Measurements from ENCODE around the gene GH2.
"Not testable (repeated sequence)": the region's sequence is repeated elsewhere in the genome, so short reads cannot be mapped to it uniquely, and the experiment has no call there.

GH2 gene

GRCh38 chr17:63907161-63907778 lies 25.5 kb upstream of the GH2 start:
- H3K27ac ChIP-seq (ENCODE audit: low read depth, low read length); H4K5ac ChIP-seq (ENCODE audit: low read length); H4K8ac ChIP-seq (ENCODE audit: low read depth, low read length); H3K4me3 ChIP-seq (ENCODE audit: low read length); H3K79me2 ChIP-seq (ENCODE audit: control insufficient read depth, insufficient read depth, low read length); H2AK5ac ChIP-seq (ENCODE audit: low read length); H3K56ac ChIP-seq (ENCODE audit: low read length); H3K36me3 ChIP-seq (ENCODE audit: control insufficient read depth, insufficient read depth, low read length); H2BK5ac ChIP-seq (ENCODE audit: low read length); H3K4me2 ChIP-seq (ENCODE audit: low read length); H3K23ac ChIP-seq (ENCODE audit: low read length); H3K27me3 ChIP-seq (ENCODE audit: insufficient read depth, low read length, poor library complexity); H3K4me1 ChIP-seq (ENCODE audit: control insufficient read depth, low read depth, low read length); H3K18ac ChIP-seq (ENCODE audit: low read length); H3K79me1 ChIP-seq (ENCODE audit: low read length); H3K9ac ChIP-seq (ENCODE audit: low read length); H3K4ac ChIP-seq (ENCODE audit: low read depth, low read length); H2BK120ac ChIP-seq (ENCODE audit: low read depth, low read length); H2BK15ac ChIP-seq (replicated peaks; ENCODE audit: low read depth): not testable (repeated sequence)
- no CpG with 5 or more reads among the region's 12 CpGs for WGBS (ENCODE audit: extremely low coverage, insufficient coverage, low lambda C conversion rate)
- DNase-seq: peak; percentile 60

DNA sequence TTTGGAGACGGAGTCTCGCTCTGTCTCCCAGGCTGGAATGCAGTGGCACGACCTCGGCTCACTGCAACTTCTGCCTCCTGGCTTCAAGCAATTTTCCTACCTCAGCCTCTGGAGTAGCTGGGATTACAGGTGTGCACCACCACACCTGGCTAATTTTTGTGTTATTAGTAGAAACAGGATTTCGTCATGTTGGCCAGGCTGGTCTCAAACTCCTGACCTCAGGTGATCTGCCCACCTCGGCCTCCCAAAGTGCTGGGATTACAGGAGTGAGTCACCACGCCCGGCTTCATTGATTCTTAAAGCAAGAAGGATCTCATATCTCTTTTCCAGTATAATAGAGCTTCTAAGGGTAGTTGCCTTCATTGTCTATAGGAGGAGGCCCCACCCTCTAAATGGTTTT lies 23.1 kb upstream of the GH2 start:
- not testable (repeated sequence) for H2AK5ac ChIP-seq (ENCODE audit: low read length); H3K9ac ChIP-seq (ENCODE audit: low read length); H3K79me1 ChIP-seq (ENCODE audit: low read length); H3K4me2 ChIP-seq (ENCODE audit: low read length); H3K4ac ChIP-seq (ENCODE audit: low read depth, low read length); H4K8ac ChIP-seq (ENCODE audit: low read depth, low read length); H3K18ac ChIP-seq (ENCODE audit: low read length); H3K27ac ChIP-seq (ENCODE audit: low read depth, low read length); H2BK120ac ChIP-seq (ENCODE audit: low read depth, low read length); H3K36me3 ChIP-seq (ENCODE audit: control insufficient read depth, insufficient read depth, low read length); H3K4me1 ChIP-seq (ENCODE audit: control insufficient read depth, low read depth, low read length); H2BK5ac ChIP-seq (ENCODE audit: low read length); H3K56ac ChIP-seq (ENCODE audit: low read length); DNase-seq; H3K79me2 ChIP-seq (ENCODE audit: control insufficient read depth, insufficient read depth, low read length); H3K23ac ChIP-seq (ENCODE audit: low read length); H2BK15ac ChIP-seq (replicated peaks; ENCODE audit: low read depth); H3K4me3 ChIP-seq (ENCODE audit: low read length); H4K5ac ChIP-seq (ENCODE audit: low read length); H3K27me3 ChIP-seq (ENCODE audit: insufficient read depth, low read length, poor library complexity)
- no CpG with 5 or more reads among the region's 8 CpGs for WGBS (ENCODE audit: extremely low coverage, insufficient coverage, low lambda C conversion rate)

DNA sequence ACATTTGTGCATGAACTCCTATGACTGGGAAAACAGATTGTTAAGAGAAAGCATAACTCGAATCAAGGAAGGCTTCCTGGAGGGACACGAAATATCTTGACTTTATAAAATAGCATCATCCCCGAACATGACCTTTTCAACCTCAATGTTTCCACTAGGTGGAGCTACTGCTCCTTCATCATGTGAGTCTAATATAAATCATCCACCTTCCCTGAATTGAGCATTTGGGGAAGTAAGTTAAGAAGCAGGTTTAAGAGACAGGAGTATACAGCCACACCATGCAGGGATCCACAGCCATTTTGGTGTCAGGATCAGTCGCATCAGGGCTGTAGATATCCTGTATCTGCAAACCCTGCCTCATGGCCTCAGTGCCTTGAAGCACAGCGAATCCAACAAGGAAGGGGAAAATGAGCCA lies 22.1 kb upstream of the GH2 start:
- H3K4me2 ChIP-seq (ENCODE audit: low read length); H4K8ac ChIP-seq (ENCODE audit: low read depth, low read length); H3K27me3 ChIP-seq (ENCODE audit: insufficient read depth, low read length, poor library complexity); DNase-seq; H4K5ac ChIP-seq (ENCODE audit: low read length); H3K4me3 ChIP-seq (ENCODE audit: low read length); H3K23ac ChIP-seq (ENCODE audit: low read length); H3K27ac ChIP-seq (ENCODE audit: low read depth, low read length); H3K79me1 ChIP-seq (ENCODE audit: low read length); H2BK15ac ChIP-seq (replicated peaks; ENCODE audit: low read depth); H3K9ac ChIP-seq (ENCODE audit: low read length); H3K4me1 ChIP-seq (ENCODE audit: control insufficient read depth, low read depth, low read length); H2AK5ac ChIP-seq (ENCODE audit: low read length); H3K4ac ChIP-seq (ENCODE audit: low read depth, low read length); H3K18ac ChIP-seq (ENCODE audit: low read length); H3K56ac ChIP-seq (ENCODE audit: low read length); H2BK5ac ChIP-seq (ENCODE audit: low read length); H2BK120ac ChIP-seq (ENCODE audit: low read depth, low read length); H3K36me3 ChIP-seq (ENCODE audit: control insufficient read depth, insufficient read depth, low read length); H3K79me2 ChIP-seq (ENCODE audit: control insufficient read depth, insufficient read depth, low read length): not testable (repeated sequence)
- no CpG with 5 or more reads among the region's 5 CpGs for WGBS (ENCODE audit: extremely low coverage, insufficient coverage, low lambda C conversion rate)

DNA sequence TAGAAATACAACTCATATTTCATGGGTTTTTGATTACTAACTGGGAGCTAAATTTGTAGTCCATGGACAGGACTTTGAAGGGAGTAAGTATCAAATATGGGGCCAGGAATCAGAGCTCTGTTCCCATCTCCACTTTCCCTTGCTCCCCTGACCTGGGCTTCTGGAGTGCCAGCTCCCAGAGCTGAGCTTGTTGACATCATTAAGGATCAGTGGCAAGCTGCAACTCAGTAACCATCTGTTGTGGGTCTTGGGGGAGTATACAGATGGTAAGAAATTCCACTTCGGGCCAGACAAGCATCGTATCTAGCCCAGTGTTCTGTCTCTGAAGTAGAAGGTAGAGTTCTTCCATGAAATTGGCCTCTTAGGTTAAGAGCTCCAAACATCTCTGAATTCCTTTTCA lies 20.2 kb upstream of the GH2 start:
- H3K56ac ChIP-seq (ENCODE audit: low read length); DNase-seq: not testable (repeated sequence)

GRCh38 chr17:63898899-63899798 lies 17.4 kb upstream of the GH2 start:
- H2BK5ac ChIP-seq (ENCODE audit: low read length); H3K4ac ChIP-seq (ENCODE audit: low read depth, low read length); H3K36me3 ChIP-seq (ENCODE audit: control insufficient read depth, insufficient read depth, low read length); H3K27ac ChIP-seq (ENCODE audit: low read depth, low read length); H3K79me2 ChIP-seq (ENCODE audit: control insufficient read depth, insufficient read depth, low read length); H4K8ac ChIP-seq (ENCODE audit: low read depth, low read length); H3K27me3 ChIP-seq (ENCODE audit: insufficient read depth, low read length, poor library complexity); H3K4me3 ChIP-seq (ENCODE audit: low read length); H2BK15ac ChIP-seq (replicated peaks; ENCODE audit: low read depth); H3K4me2 ChIP-seq (ENCODE audit: low read length); H3K4me1 ChIP-seq (ENCODE audit: control insufficient read depth, low read depth, low read length); H3K79me1 ChIP-seq (ENCODE audit: low read length); H4K5ac ChIP-seq (ENCODE audit: low read length); DNase-seq; H3K56ac ChIP-seq (ENCODE audit: low read length); H2BK120ac ChIP-seq (ENCODE audit: low read depth, low read length); H3K9ac ChIP-seq (ENCODE audit: low read length); H2AK5ac ChIP-seq (ENCODE audit: low read length); H3K23ac ChIP-seq (ENCODE audit: low read length); H3K18ac ChIP-seq (ENCODE audit: low read length): not testable (repeated sequence)
- WGBS (ENCODE audit: extremely low coverage, insufficient coverage, low lambda C conversion rate): no CpG with 5 or more reads among the region's 6 CpGs

More for the DNA sequence above, 20.2 kb upstream of the GH2 start:
- not testable (repeated sequence) for H3K23ac ChIP-seq (ENCODE audit: low read length); H2AK5ac ChIP-seq (ENCODE audit: low read length); H2BK15ac ChIP-seq (replicated peaks; ENCODE audit: low read depth); H3K18ac ChIP-seq (ENCODE audit: low read length); H4K5ac ChIP-seq (ENCODE audit: low read length); H2BK5ac ChIP-seq (ENCODE audit: low read length); H3K36me3 ChIP-seq (ENCODE audit: control insufficient read depth, insufficient read depth, low read length); H3K4me1 ChIP-seq (ENCODE audit: control insufficient read depth, low read depth, low read length); H2BK120ac ChIP-seq (ENCODE audit: low read depth, low read length); H3K27me3 ChIP-seq (ENCODE audit: insufficient read depth, low read length, poor library complexity); H3K4me2 ChIP-seq (ENCODE audit: low read length); H3K79me2 ChIP-seq (ENCODE audit: control insufficient read depth, insufficient read depth, low read length); H3K27ac ChIP-seq (ENCODE audit: low read depth, low read length); H3K9ac ChIP-seq (ENCODE audit: low read length); H4K8ac ChIP-seq (ENCODE audit: low read depth, low read length); H3K79me1 ChIP-seq (ENCODE audit: low read length); H3K4ac ChIP-seq (ENCODE audit: low read depth, low read length); H3K4me3 ChIP-seq (ENCODE audit: low read length)
- WGBS (ENCODE audit: extremely low coverage, insufficient coverage, low lambda C conversion rate): no CpG with 5 or more reads among the region's 2 CpGs
